HG02678 (cell line): ENCODE data around the gene KRTAP5-1.

Experiments used
- ATAC-seq: cut with Tn5 transposase; IDR thresholded peaks from one replicate; pipeline ENCODE4 v1.9.1; 2021; ENCODE audit warnings: mild to moderate bottlenecking, moderate library complexity; ENCODE audit not compliant: unreplicated experiment

Gene KRTAP5-1

GRCh38 chr11:1561266-1561665 lies 23.8 kb downstream of the KRTAP5-1 start:
- ATAC-seq = no peak

GRCh38 chr11:1560649-1561251 lies 24.3 kb downstream of the KRTAP5-1 start:
- no peak for ATAC-seq

GRCh38 chr11:1560002-1560648 lies 25.0 kb downstream of the KRTAP5-1 start:
- ATAC-seq = no peak

GRCh38 chr11:1559111-1559951 lies 25.8 kb downstream of the KRTAP5-1 start:
- ATAC-seq = no peak

- ATAC-seq = no peak
Observed at GRCh38 chr11:1558775-1559110, 26.3 kb downstream of the KRTAP5-1 start.

GRCh38 chr11:1557904-1558774 lies 26.9 kb downstream of the KRTAP5-1 start:
- ATAC-seq = no peak

- ATAC-seq = no peak
Observed at GRCh38 chr11:1557051-1557884, 27.8 kb downstream of the KRTAP5-1 start.

GRCh38 chr11:1556278-1556902 lies 28.7 kb downstream of the KRTAP5-1 start:
- ATAC-seq = no peak

- ATAC-seq = no peak
Observed at GRCh38 chr11:1555713-1556153, 29.4 kb downstream of the KRTAP5-1 start.

GRCh38 chr11:1554981-1555712 lies 29.9 kb downstream of the KRTAP5-1 start:
- ATAC-seq = no peak

- no peak for ATAC-seq
Observed at GRCh38 chr11:1553808-1554594, 31.1 kb downstream of the KRTAP5-1 start.

- no peak for ATAC-seq
Observed at GRCh38 chr11:1549338-1550330, 35.4 kb downstream of the KRTAP5-1 start.

GRCh38 chr11:1548221-1549070 lies 36.6 kb downstream of the KRTAP5-1 start:
- no peak for ATAC-seq

- ATAC-seq = no peak
Observed at GRCh38 chr11:1547467-1548098, 37.5 kb downstream of the KRTAP5-1 start.
